ENCODE data around the gene PDLIM3. TPM values are rescaled to one million over a fixed set of nuclear protein-coding genes. Genes with fewer than 3 reads are reported as not detected.

Gene PDLIM3
- total and polyA plus RNA-seq, 2 experiments from 2014 or later, result 8.5 to 18.0 TPM

DNA sequence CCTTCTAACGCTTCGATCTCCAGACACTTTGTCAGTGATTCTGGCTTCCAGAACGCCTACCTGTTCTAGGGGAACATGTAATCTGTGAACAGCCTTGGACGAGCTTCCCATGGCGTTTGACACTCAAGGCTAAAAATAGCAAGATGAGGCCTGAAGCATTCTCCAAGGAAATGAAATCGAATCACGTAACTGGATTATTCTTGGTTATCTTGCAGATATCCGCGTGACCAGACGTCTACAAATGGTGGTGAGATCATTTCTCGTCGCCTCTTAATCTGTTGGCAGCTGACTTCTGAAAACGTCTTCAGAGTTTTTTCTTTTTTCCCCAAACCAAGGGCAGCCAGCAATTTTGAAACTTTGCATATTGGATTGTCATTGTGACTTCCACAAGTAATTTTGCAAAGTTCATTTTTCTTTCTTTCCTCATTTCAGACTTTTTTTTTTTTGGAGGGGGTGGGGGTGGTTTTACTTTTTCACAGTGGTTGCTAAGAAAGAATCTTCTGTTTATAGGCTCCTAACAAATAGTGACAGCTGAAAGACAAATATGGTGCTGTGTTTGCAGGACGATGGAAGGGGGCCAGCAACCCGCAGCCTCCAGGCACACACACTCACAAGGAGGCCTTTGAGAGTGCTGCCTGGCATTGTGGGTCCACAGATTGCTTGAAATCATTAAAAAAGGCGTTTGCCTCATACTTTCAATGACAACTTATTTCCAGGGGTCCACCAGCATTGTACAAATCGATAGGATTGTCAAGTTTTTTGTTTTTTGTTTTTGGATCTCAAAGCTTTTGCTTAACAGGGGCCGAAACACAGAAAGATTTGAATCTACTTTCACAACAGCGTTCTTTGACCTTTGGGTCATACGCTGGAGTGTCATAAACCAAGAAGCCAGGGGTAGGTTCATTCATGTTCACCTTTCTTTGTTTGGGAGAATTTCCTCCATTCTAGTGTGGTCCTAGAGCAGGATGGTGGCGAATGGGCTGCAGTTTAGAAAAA, 32.4 kb upstream of the PDLIM3 start:
- peaks cover 5% of the 10 kb centered on the region for H3K27me3 Mint-ChIP-seq (ENCODE audit: insufficient read depth, low read depth, poor library complexity)
- H4K20me1 ChIP-seq (replicated peaks; ENCODE audit: insufficient read depth), result no peaks in the 10 kb centered on the region; the same call in 1 of the 2 replicates
- no peak overlapping the region for H3K4me2 ChIP-seq
- ATAC-seq (no peak), DNase-seq (ENCODE audit: low spot score) (no peak)
- H3K4me1 ChIP-seq (ENCODE audit: insufficient read depth), result no peaks in the 10 kb centered on the region
- H3K9me3 Mint-ChIP-seq, result peaks cover 14% of the 10 kb centered on the region; the same call in 2 of the 3 replicates
- 0 out of 2 replicates have a peak, but pooled peaks cover 3% of the 10 kb centered on the region for H3K9me2 ChIP-seq (ENCODE audit: insufficient read depth)
- H3K27ac ChIP-seq (ENCODE audit: low read depth), result no peak overlapping the region
- H3K4me3 Mint-ChIP-seq, result no peak overlapping the region
- H3K79me2 ChIP-seq (replicated peaks; ENCODE audit: insufficient read depth), result no peaks in the 10 kb centered on the region
- peaks cover 8% of the 10 kb centered on the region; the same call in 2 of the 3 replicates for H3K36me3 Mint-ChIP-seq (ENCODE audit: low read depth)
- H3K27ac Mint-ChIP-seq, result no peak overlapping the region
- no peaks in the 10 kb centered on the region for H3K4me1 Mint-ChIP-seq
- peak overlapping the region; percentile 61 for H2AFZ ChIP-seq
- no peak overlapping the region for H3K4me3 ChIP-seq
- no peaks in the 10 kb centered on the region for H3F3A ChIP-seq (replicated peaks; ENCODE audit: low read depth)
- no peak for TF ChIP-seq ZNF331 (CRISPR knock-in tag; IDR thresholded peaks at IDR 0.05; ENCODE audit: low read depth)
- TF ChIP-seq CREB1 (CRISPR knock-in tag; IDR thresholded peaks at IDR 0.05; ENCODE audit: low read depth), result no peak
- TF ChIP-seq, protein P1, sequence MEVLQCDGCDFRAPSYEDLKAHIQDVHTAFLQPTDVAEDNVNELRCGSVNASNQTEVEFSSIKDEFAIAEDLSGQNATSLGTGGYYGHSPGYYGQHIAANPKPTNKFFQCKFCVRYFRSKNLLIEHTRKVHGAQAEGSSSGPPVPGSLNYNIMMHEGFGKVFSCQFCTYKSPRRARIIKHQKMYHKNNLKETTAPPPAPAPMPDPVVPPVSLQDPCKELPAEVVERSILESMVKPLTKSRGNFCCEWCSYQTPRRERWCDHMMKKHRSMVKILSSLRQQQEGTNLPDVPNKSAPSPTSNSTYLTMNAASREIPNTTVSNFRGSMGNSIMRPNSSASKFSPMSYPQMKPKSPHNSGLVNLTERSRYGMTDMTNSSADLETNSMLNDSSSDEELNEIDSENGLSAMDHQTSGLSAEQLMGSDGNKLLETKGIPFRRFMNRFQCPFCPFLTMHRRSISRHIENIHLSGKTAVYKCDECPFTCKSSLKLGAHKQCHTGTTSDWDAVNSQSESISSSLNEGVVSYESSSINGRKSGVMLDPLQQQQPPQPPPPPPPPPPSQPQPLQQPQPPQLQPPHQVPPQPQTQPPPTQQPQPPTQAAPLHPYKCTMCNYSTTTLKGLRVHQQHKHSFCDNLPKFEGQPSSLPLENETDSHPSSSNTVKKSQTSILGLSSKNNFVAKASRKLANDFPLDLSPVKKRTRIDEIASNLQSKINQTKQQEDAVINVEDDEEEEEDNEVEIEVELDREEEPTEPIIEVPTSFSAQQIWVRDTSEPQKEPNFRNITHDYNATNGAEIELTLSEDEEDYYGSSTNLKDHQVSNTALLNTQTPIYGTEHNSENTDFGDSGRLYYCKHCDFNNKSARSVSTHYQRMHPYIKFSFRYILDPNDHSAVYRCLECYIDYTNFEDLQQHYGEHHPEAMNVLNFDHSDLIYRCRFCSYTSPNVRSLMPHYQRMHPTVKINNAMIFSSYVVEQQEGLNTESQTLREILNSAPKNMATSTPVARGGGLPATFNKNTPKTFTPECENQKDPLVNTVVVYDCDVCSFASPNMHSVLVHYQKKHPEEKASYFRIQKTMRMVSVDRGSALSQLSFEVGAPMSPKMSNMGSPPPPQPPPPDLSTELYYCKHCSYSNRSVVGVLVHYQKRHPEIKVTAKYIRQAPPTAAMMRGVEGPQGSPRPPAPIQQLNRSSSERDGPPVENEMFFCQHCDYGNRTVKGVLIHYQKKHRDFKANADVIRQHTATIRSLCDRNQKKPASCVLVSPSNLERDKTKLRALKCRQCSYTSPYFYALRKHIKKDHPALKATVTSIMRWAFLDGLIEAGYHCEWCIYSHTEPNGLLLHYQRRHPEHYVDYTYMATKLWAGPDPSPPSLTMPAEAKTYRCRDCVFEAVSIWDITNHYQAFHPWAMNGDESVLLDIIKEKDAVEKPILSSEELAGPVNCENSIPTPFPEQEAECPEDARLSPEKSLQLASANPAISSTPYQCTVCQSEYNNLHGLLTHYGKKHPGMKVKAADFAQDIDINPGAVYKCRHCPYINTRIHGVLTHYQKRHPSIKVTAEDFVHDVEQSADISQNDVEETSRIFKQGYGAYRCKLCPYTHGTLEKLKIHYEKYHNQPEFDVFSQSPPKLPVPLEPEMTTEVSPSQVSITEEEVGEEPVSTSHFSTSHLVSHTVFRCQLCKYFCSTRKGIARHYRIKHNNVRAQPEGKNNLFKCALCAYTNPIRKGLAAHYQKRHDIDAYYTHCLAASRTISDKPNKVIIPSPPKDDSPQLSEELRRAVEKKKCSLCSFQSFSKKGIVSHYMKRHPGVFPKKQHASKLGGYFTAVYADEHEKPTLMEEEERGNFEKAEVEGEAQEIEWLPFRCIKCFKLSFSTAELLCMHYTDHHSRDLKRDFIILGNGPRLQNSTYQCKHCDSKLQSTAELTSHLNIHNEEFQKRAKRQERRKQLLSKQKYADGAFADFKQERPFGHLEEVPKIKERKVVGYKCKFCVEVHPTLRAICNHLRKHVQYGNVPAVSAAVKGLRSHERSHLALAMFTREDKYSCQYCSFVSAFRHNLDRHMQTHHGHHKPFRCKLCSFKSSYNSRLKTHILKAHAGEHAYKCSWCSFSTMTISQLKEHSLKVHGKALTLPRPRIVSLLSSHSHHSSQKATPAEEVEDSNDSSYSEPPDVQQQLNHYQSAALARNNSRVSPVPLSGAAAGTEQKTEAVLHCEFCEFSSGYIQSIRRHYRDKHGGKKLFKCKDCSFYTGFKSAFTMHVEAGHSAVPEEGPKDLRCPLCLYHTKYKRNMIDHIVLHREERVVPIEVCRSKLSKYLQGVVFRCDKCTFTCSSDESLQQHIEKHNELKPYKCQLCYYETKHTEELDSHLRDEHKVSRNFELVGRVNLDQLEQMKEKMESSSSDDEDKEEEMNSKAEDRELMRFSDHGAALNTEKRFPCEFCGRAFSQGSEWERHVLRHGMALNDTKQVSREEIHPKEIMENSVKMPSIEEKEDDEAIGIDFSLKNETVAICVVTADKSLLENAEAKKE (CRISPR knock-in tag; IDR thresholded peaks at IDR 0.05), result no peak
- TF ChIP-seq EZH2phosphoT487 (IDR thresholded peaks at IDR 0.05; ENCODE audit: unreplicated experiment), result no peak
- TF ChIP-seq STAT1 (IDR thresholded peaks at IDR 0.05; ENCODE audit: unreplicated experiment), result no peak
- no peak for TF ChIP-seq ETS1 (IDR thresholded peaks at IDR 0.05)
- no peak for TF ChIP-seq CTCF (conservative IDR thresholded peaks at IDR 0.05; ENCODE audit: low read depth in 2 of 2)
- no peak for TF ChIP-seq EZH2 (IDR thresholded peaks at IDR 0.05; ENCODE audit: low read depth, unreplicated experiment)
- no peak for TF ChIP-seq POLR2AphosphoS5 (IDR thresholded peaks at IDR 0.05; ENCODE audit: low read depth)
- TF ChIP-seq REST (IDR thresholded peaks at IDR 0.05; ENCODE audit: unreplicated experiment), result no peak
- no peak for TF ChIP-seq ZNF114 (CRISPR knock-in tag; IDR thresholded peaks at IDR 0.05)
- TF ChIP-seq JUNB (IDR thresholded peaks at IDR 0.05; ENCODE audit: unreplicated experiment), result no peak
- H3K27me3 ChIP-seq (ENCODE audit: insufficient read depth), result no peaks in the 10 kb centered on the region
- H3K36me3 ChIP-seq (ENCODE audit: insufficient read depth), result no peaks in the 10 kb centered on the region

Measured in GM23338 (cell line).